ENCODE measurements around the gene LYPD6B. TPM values are rescaled to one million over a fixed set of nuclear protein-coding genes. Genes with fewer than 3 reads are reported as not detected.

The LYPD6B gene
- total RNA-seq, 1 experiment from 2014 or later, result 0.37 TPM

- ChIA-PET CTCF (interaction anchor here (0.6 to 1.4 kb wide), 5 partner anchors 9 to 1257 kb away, joined by 3 to 7 read pairs (median 3); no protein-coding TSS in a partner anchor), POLR2A (interaction anchor here (0.7 kb wide), 1 partner anchor 36 kb away, joined by 3 read pairs; no protein-coding TSS in a partner anchor)
- H3K4me1 Mint-ChIP-seq (ENCODE audit: insufficient read depth, unreplicated experiment), result peaks cover 5% of the 10 kb centered on the region
- TF ChIP-seq CTCF (IDR thresholded peaks at IDR 0.05; ENCODE audit: unreplicated experiment), result peak; percentile 39
- no TSS peak for BruUV-seq (replicated peaks)
- peak; percentile 56 for DNase-seq (ENCODE audit: unreplicated experiment)
- H3K27me3 Mint-ChIP-seq (ENCODE audit: insufficient read depth, unreplicated experiment), result no peaks in the 10 kb centered on the region
- no peak overlapping the region for H3K27ac Mint-ChIP-seq (ENCODE audit: low read depth, unreplicated experiment)
- no peak overlapping the region for H3K4me3 Mint-ChIP-seq (ENCODE audit: unreplicated experiment)
- intact Hi-C loops (cut with micrococcal nuclease), result no loop called here
- H3K9me3 Mint-ChIP-seq (ENCODE audit: unreplicated experiment), result no peaks in the 10 kb centered on the region
- H3K36me3 Mint-ChIP-seq (ENCODE audit: insufficient read depth, unreplicated experiment), result no peaks in the 10 kb centered on the region
Measured at GRCh38 chr2:149040451-149040850, 2.0 kb downstream of the LYPD6B start.

- Mint-ChIP-seq H3K27ac (ENCODE audit: low read depth, unreplicated experiment) (no peak overlapping the region), H3K36me3 (ENCODE audit: insufficient read depth, unreplicated experiment) (no peaks in the 10 kb centered on the region), H3K27me3 (ENCODE audit: insufficient read depth, unreplicated experiment) (no peaks in the 10 kb centered on the region), H3K4me1 (ENCODE audit: insufficient read depth, unreplicated experiment) (peaks cover 5% of the 10 kb centered on the region), H3K9me3 (ENCODE audit: unreplicated experiment) (no peaks in the 10 kb centered on the region), H3K4me3 (ENCODE audit: unreplicated experiment) (no peak overlapping the region)
- BruUV-seq (replicated peaks), result no TSS peak
- DNase-seq (ENCODE audit: unreplicated experiment), result no peak
- CTCF ChIA-PET, result interaction anchor here (0.6 to 1.4 kb wide), 3 partner anchors 12 to 520 kb away, joined by 4 to 7 read pairs (median 7); no protein-coding TSS in a partner anchor
- intact Hi-C loops (cut with micrococcal nuclease), result no loop called here
- TF ChIP-seq CTCF (IDR thresholded peaks at IDR 0.05; ENCODE audit: unreplicated experiment), result no peak
- POLR2A ChIA-PET, result interaction anchor here (0.6 to 0.7 kb wide), 3 partner anchors 17 to 237 kb away, joined by 3 read pairs; no protein-coding TSS in a partner anchor
Measured at GRCh38 chr2:149041482-149041881, 3.0 kb downstream of the LYPD6B start.

- no peak for TF ChIP-seq CTCF (IDR thresholded peaks at IDR 0.05; ENCODE audit: unreplicated experiment)
- no peaks in the 10 kb centered on the region for H3K36me3 Mint-ChIP-seq (ENCODE audit: insufficient read depth, unreplicated experiment)
- intact Hi-C loops (cut with micrococcal nuclease), result no loop called here
- H3K27me3 Mint-ChIP-seq (ENCODE audit: insufficient read depth, unreplicated experiment), result no peaks in the 10 kb centered on the region
- peaks cover 5% of the 10 kb centered on the region for H3K4me1 Mint-ChIP-seq (ENCODE audit: insufficient read depth, unreplicated experiment)
- no TSS peak for BruUV-seq (replicated peaks)
- no peaks in the 10 kb centered on the region for H3K9me3 Mint-ChIP-seq (ENCODE audit: unreplicated experiment)
- H3K27ac Mint-ChIP-seq (ENCODE audit: low read depth, unreplicated experiment), result no peak overlapping the region
- no peak overlapping the region for H3K4me3 Mint-ChIP-seq (ENCODE audit: unreplicated experiment)
- DNase-seq (ENCODE audit: unreplicated experiment), result no peak
- ChIA-PET CTCF (no interaction called here), POLR2A (no interaction called here)
Measured at GRCh38 chr2:149042881-149043280, 4.4 kb downstream of the LYPD6B start.

GRCh38 chr2:149044500-149044899 is 6.0 kb downstream of the LYPD6B start:
- Mint-ChIP-seq H3K27ac (ENCODE audit: low read depth, unreplicated experiment) (no peak overlapping the region), H3K36me3 (ENCODE audit: insufficient read depth, unreplicated experiment) (no peaks in the 10 kb centered on the region), H3K4me3 (ENCODE audit: unreplicated experiment) (no peak overlapping the region), H3K27me3 (ENCODE audit: insufficient read depth, unreplicated experiment) (no peaks in the 10 kb centered on the region), H3K9me3 (ENCODE audit: unreplicated experiment) (no peaks in the 10 kb centered on the region), H3K4me1 (ENCODE audit: insufficient read depth, unreplicated experiment) (peaks cover 18% of the 10 kb centered on the region)
- no TSS peak for BruUV-seq (replicated peaks)
- POLR2A ChIA-PET, result no interaction called here
- no peak for DNase-seq (ENCODE audit: unreplicated experiment)
- TF ChIP-seq CTCF (IDR thresholded peaks at IDR 0.05; ENCODE audit: unreplicated experiment), result no peak
- intact Hi-C loops (cut with micrococcal nuclease), result no loop called here
- CTCF ChIA-PET, result no interaction called here

Data from MCF 10A (cell line).